ENCODE data around the gene SLC26A5.

GRCh38 chr7:103420857-103421384, 25.1 kb downstream of the SLC26A5 start:
- TF ChIP-seq POLR2A (IDR thresholded peaks at IDR 0.05): no peak
- TF ChIP-seq POLR2AphosphoS5 (IDR thresholded peaks at IDR 0.05): no peak
- TF ChIP-seq CTCF (IDR thresholded peaks at IDR 0.05 in 8 of 11, conservative IDR thresholded peaks at IDR 0.05 in 3 of 11): no peak

Data from spleen (tissue), 7 donors.